Glomerular visceral epithelial cell (primary cell): ENCODE data around the gene POU4F3.

ENCODE experiments used
- DNase-seq: peaks from one replicate; pipeline ENCODE4 v3.0.0-alpha.2; 2016; ENCODE audit errors: extremely low spot score

The POU4F3 gene

DNA sequence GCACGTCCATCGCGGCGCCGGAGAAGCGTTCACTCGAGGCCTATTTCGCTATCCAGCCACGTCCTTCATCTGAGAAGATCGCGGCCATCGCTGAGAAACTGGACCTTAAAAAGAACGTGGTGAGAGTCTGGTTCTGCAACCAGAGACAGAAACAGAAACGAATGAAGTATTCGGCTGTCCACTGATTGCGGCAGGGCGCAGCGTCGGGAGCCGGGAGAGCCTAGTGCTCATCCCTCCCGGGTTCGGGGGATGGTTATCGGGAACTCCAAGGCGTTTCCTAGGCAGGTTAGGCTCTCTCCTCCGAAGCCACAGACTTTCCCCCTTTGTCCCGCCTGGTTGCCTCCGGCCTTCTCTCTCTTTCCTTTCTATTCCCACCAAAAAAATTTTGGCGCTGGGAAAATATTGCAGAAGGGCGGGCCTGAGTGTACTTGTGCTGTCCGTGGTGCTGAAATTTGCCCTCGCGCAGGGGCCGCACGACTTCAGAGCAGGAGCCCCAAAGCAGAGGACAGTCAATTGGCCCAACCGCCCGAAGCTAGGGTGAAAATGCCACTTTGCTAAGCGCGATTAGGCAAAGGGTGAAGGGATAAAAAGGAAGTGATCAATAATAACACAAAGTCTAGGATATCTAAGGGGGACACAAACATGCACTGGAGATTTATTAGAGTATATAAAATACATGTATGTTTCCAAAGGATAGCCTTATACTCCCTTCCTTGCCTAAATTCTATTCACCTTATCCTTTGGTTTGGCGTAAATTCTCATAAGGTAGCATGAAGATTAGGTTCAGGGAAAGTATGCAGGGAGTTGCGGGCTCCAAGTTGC is 1.8 kb downstream of the POU4F3 start:
- peak; percentile 60 for DNase-seq

DNA sequence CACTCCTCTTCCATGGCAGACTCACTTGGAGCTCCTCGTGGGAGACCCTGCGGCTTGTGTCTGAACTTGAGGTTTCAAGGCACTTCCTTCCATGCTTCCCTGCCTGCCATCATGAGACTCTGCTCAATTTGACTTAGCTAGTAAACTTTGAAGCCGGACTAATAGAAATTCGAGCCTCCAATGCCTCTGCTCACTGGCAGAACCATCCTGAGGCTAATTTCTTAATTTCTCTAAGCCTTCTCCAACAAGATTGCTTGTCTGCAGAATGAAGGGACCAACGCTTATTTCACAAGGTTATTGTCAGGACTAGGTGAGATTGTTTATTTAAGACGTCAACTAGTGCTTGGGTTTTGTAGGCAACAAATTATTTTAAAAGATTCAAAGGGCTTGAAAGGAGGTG is 3.2 kb downstream of the POU4F3 start:
- no peak for DNase-seq

DNA sequence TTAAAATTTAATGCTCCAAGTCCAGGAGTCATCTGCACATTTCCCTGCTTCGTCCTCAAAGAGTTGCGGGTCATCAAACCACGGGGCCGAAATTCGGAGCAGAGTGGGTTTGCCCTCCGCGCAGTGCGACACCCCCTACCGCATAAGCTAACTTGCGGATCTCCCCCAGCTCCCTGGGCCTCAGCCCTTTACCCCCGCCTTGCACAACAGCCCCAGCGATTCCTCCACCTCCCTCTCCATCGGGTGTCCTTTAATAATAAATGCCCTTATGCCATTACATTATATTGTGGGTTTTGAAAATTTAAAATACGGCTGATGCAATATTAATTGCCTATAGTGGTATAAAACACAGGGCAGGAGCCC is 3.9 kb downstream of the POU4F3 start:
- DNase-seq: no peak

DNA sequence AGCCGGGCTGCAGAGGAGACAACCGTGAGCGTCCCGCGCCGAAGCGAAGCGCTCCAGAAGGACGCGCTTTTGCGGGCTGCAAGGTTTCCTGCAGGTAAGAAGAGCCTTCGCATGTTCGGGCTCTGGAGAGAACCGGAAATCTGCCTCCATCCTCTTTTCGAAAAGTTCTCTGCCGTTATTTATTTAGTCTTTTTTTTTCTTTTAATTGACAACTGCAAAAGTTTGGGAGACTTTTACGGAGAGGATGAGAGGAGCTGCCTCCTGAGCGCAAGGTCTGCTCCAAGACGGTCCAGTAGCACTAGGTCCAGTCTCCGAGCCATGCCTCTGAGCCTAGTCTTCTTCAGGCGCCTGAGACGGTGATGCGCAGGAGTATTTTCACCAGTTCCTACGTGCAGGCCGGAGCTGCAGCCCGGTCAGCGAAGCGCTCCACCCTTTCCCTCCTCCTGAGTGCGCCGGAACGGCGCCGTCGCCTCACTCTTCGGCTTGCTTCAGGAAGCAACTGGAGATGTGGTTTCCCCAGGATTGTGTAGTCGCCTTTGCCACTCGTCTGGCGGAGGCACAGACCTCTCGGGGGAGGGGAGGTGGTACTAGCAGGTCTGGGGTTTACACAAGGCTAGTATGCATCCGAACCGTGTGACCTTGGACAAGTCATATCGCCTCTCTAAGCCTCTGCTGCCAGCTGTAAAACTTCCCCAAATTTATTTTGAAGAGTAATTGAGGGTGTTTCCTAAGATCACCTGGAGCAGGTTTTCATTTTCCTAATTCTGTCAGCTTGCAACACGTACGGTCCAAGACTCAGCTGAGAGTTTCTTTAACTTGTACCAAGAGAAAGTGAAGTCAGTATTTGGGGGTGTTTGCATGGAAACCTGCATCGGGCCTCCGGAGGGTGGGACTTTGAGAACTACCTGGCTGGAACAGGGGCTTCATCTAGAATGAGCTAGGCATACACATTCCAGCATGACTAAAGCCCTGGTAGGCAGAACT is 4.5 kb downstream of the POU4F3 start:
- no peak for DNase-seq

DNA sequence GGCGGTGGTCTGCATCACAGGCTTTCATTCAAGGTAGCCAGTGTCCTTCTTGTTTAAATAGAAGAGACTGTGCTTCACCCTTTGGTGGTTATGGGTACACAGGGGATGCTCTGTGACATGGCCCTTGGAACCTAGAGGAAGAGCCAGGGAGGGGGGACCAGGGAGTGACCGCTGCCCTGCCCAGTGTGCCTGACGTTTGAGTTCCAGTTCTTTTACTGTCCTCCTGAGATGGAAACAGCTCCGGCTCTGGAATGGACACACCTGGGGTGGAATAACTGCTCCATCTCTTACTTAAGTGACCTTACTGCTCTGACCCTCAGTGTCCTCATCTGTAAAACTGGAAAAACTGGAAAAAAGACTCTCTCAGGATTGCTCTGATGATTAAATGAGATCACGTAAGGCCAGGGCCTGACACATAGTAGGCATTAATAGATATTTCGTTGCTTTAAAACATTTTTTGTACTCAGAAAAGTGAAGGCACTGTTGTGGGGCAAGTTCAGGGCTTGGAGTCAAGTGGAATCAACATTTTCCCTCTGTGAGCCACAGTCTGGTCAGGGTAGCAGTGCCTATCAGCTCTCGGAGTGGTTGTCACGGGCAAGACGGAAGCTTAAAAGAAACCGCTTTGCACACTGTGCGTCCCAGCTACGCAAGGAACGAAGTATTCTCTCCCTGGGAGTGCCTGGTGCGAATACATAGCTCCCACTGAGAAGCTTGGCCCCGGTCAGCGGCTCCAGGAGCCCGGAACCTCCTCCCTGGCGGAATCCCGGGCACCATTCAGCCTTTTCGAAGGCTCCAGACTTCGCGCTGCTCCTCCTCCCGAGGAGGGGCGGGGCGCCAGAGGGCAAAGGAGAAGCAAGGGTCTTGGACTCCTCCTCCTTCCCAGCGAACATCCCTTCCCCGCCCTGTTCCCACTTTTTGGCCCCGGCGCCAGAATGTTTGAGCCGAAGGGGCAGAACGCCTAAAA is 5.8 kb downstream of the POU4F3 start:
- peak; percentile 23 for DNase-seq

DNA sequence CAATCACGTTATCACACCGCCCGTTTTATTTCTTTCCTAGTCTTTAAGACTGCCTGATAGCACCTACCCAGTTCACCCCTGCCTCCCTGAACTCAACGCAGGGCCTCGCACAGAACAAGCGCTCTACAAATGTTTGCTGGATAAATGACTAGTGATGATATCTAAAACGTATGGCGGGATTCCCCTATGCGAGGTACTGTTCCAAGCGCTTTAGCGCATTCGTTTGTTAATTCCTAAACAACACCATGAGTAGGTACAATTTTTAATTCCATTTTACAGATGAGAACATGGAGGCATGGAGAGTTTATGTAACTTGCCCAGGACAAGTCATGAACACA is 6.6 kb downstream of the POU4F3 start:
- no peak for DNase-seq

DNA sequence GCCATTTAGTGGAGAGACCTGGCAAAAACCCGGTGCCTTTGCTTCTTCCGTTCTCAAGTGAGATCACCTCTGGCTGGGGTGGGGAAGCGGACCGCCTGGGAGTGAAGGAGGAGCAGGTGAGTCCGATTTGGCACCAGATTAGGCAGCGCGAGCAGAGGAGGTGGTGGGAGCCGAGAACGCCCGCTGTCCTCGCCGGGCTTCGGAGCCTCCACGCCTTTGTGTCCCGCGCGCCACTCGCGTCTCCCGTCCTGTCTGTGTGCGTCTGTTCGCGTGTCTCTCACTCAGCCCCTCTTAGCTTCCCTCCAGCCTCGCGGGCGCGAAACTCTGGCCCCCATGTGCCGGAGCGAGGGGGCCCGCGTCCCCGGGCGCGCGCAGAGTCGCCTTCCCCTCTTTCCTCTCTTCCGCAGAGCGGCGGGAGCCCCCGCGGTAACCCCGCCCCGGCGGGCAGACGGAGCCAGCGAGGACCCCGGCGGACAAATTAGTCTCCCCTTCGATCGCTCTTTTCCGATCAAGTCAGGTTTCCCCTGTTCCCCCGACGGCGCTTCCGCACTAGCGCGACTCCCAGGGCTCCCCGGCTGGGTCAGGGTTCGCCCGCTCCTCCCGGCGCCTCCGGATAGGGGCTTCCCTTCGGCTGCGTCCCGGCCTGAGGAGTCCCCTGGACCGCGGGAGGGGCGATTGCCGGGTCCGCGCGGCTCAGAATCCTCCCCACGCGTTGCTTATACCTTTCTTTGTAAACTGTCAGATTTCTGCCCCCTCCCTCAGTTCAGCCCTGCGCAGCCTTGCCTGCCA is 7.1 kb downstream of the POU4F3 start:
- no peak for DNase-seq

DNA sequence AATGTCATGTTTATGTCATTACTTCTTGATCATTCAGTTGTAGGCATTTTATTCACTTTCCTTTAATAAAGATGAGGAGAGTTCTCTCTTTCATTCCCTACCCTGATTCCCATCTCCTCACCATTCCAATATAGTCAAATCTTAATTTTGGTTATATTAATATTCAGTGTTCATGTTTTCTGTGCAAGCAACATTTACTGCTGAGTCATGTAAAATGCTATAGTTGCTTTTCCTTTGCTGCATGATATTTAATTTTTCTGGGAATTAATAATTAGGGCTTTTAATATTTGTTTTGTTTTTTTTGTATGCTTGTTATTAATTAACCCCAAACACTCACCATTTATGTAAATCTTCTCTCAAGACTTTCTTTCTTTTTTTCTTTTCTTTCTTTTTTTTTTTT is 18.5 kb downstream of the POU4F3 start:
- no peak for DNase-seq

DNA sequence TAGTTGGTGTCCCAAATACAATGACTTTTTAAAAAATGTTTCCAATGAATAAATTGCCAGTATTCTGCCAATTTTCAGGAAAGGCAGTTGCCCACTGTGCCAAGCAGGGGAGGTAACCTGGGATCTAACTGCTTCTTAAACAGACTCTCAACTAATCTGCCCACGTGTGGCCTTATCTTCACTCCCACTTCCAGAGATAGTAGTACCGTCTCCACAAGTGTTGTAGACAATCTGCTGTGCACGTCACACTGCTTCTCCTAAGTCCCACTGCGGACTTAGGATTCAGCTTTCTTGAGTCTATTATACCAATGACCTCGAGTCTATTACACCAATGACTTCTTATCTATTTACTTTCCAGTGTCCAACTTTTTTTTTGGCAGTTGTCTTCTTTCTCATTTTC is 21.2 kb downstream of the POU4F3 start:
- DNase-seq: no peak

DNA sequence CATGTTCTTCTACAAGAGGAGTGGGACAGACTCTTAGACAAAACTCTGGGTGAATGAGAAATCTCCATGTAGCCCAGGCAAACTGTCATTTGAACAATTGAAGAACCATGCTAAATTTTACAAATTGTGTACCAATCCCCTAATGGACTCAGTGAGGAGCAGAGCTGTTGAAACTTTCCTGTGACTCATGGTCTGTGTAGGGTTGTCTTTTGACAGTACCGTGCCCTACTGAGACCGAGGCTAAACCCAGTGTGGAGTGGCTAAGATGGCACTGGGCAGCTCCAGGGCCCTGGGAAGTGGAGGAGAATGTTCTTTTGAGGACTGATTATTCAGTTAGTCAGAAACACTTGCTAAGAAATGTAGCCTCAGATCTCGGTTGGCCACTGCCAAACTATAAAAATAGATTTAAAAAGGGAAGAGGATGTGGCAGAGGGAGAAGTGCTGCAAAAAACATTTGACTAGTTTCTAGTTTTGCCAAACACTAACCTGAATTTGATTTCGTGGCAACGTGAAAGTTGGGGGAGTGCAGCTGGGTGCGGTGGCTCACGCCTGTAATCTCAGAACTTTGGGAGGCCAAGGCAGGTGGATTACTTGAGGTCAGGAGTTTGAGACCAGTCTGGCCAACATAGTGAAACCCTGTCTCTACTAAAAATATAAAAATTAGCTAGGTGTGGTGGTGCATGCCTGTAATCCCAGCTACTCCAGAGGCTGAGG is 24.7 kb downstream of the POU4F3 start:
- no peak for DNase-seq

DNA sequence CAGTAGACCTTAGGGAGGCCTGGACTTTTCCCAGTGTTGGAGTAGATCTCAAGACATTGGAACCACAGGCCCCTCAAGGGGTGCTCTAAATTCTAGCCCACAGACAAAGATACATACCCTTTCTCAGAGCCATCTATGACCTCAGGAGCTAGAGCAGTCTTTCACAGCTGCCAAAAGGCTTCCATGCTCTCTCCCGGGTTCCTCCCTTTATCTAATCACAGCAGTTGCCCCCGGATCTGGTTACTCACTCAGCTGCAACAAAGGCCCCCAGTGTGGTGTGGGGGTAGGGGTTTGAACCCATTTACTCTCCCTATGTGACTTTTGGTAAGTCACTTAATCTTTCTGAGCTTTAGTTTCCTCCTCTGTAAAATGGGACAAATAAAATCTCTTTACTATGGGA is 27.0 kb downstream of the POU4F3 start:
- DNase-seq: no peak

DNA sequence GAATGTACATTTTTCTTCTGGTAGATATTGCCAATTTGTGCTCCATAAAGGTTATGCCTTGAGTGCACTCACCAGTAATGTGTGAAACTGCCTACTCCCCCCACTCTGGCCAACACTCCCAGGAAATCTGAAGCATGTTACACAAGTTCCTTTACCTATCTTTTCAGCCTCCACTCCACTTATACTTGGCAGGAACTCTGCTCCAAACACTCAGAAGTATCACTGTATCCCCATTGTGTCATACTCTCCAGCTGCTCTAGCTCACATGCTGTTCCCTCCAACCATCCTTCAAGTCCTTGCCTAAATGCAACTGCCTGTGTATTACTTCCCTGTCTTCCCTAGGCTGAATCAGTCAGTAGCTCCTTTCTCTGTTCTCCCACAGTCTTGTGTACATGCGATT is 28.3 kb downstream of the POU4F3 start:
- DNase-seq: no peak

DNA sequence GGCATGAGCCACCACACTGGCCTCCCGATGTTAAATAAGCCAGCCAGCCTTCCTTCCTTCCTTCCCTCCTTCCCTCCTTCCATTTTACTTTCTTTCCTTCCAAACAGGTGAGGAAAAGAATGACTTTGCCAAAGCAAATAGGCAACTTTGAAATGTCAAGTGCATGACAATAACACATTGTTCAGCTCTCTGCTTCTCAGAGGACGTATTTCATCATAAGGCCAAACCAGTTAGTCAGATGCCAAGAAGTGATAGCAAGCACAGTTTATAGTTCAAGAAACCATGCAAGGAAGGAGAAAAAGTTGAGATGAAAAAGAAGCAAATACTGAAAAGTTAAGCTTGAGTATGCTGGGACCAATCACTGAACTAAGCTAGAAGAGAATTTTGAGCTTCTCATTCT is 29.5 kb downstream of the POU4F3 start:
- DNase-seq: no peak

DNA sequence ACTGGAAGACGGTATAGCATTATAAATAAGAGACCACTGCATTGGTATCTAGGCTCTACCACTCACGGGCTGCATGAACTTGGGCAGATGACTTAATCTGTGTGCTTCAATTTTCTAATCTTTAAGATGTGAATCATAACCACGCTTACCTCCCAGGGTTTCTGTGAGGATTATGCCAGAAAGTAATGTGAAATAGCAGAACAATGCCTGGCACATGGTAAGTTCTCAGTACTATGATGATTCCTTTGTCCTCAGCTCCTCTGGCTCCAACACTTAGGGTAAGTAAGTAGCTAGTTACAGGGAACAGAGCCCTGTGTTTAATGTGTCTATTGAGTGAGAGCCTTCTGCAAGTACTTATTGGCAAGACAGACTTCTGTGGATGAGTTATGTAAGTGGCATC is 31.1 kb downstream of the POU4F3 start:
- peak; percentile 83 for DNase-seq

DNA sequence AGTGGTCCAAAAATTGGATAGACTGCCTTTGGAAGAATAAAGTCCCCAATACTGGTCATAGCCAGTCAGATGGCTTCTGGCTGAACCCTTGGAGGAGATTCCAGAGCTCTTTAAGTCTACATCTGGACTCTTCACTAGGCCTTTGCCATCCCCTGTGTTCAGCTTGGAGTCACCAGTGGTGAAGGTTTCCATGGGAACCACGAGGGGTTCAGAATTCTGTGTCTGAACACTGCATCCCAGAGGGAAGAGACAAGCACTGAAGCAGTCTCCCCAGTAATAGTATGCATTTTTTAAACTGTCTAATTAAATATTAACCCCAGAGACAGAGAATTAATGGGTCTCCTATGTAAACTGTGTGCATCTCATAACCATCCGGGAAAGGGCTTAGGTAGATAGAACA is 38.2 kb downstream of the POU4F3 start:
- no peak for DNase-seq

DNA sequence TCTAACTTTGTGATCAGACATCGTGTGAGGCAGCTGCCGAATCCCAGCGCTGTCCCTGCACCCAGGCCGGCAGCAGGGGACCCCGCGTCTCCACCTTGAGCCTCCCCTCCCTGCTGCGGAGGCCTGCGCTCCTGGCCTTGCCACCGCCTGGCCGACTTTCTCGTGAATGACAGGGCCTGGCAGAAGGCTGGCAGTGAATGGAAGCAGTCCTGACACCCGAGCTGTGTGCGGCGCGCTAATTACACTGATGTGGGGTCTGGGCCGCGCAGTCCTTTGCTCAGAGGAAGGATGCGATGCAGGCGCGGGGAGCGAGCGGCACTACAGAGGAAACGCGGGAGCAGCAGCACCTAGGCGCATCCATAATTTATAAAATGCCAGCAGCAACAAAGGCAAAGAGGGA is 40.3 kb downstream of the POU4F3 start:
- DNase-seq: no peak

DNA sequence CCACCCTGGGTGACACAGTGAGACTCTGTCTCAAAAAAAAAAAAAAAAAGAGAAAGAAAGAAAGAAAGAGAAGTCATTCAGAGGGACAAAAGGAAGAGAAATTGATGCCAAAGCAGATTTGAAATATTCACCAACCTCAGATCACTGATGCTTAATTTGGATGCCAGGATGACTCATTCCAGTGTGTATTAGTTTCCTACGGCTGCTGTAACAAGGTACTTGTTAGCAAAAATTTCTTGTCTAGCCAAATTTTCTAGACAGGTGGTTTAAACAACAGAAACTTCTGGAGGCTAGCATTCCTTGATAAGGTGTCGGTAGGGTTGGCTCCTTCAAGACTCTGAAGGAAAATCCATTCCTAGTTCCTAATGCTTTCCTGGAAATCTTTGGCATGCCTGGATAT is 42.1 kb downstream of the POU4F3 start:
- DNase-seq: no peak

DNA sequence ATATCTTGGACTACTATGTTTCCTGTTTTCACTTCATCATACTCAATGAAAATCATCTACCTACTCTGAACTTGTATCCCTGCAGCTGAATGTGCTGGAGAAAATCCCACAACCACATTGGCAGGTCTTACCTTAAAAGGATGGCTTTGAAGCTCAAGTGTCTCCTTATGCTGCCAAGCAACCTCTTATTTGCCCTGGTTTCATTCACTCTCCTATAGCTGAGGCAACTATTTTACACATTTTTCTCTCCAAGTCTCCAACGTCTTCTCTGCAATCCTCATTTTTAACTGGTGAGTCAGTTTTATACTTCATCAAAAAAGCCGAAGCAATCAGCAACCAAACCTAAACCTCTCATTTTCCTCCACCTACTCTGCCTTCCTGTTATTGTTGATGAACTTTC is 49.7 kb downstream of the POU4F3 start:
- peak; percentile 70 for DNase-seq

DNA sequence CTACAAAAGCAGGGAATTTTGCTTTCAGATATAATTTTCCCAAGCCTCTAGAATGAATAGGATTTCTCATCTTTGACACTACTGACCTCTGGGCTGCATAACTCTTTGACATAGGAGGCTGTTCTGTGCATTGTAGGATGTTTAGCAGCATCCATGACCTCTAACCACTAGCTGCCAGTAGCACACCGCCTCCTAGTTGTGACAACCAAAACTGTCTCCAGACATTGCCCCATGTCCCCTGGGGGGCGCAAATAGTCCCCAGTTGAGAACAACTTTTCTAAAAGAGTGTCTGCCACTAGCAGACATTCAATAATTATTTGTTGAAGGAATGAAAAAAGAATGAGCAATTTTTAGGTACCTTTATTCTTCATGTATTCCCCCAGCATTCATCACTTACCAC is 51.8 kb downstream of the POU4F3 start:
- DNase-seq: no peak
